K562 (cell line): ENCODE measurements around the gene POLR3A. TPM values are rescaled to one million over a fixed set of nuclear protein-coding genes. Genes with fewer than 3 reads are reported as not detected.

Source experiments
- BACH1 ChIP-seq: fragments of 200-800 bp; sonication (Bioruptor generic); IDR thresholded peaks from 2 replicates; pipeline ENCODE4 v1.6.1; 2016; ENCODE audit warnings: missing genetic modification characterization, missing compliant biosample characterization
- CHCHD3 ChIP-seq: fragments of 250-450 bp; sonication (Bioruptor Pico); IDR thresholded peaks from 2 replicates; pipeline ENCODE4 v2.1.2; 2022; ENCODE audit warnings: mild to moderate bottlenecking
- FOXK2 ChIP-seq, 2 experiments: fragments of 450-650 bp; IDR thresholded peaks in 1 of 2; conservative IDR thresholded peaks in 1 of 2; 2 replicates each; pipeline ENCODE4 v1.6.1; 2016; ENCODE audit warnings: low read depth in 2 of 2, mild to moderate bottlenecking in 1 of 2
- KDM5B ChIP-seq: fragments of 200-600 bp; sonication (generic); IDR thresholded peaks from 2 replicates; pipeline ENCODE4 v1.6.1; 2012; ENCODE audit warnings: low read depth, mild to moderate bottlenecking, moderate library complexity, low read length, control low read depth, inconsistent platforms; ENCODE audit not compliant: insufficient replicate concordance
- MEF2A ChIP-seq: IDR thresholded peaks from 2 replicates; pipeline ENCODE4 v1.6.1; 2011; ENCODE audit warnings: low read depth, mild to moderate bottlenecking, low read length, moderate library complexity; ENCODE audit not compliant: control insufficient read depth
- NELFE ChIP-seq: IDR thresholded peaks from 2 replicates; pipeline ENCODE4 v1.6.1; 2011; ENCODE audit warnings: mild to moderate bottlenecking; ENCODE audit not compliant: insufficient read depth, insufficient read length
- POLR2A ChIP-seq: fragments of 450-650 bp; conservative IDR thresholded peaks from 2 replicates; pipeline ENCODE4 v1.6.1; 2016
- PTTG1 ChIP-seq: fragments of 450-650 bp; IDR thresholded peaks from 2 replicates; pipeline ENCODE4 v1.6.1; 2016; ENCODE audit warnings: low read depth, mild to moderate bottlenecking, missing genetic modification characterization, missing compliant biosample characterization
- SMC3 ChIP-seq: conservative IDR thresholded peaks from 2 replicates; pipeline ENCODE4 v1.6.1; 2011; ENCODE audit warnings: low read depth, low read length, improper control_type of control experiment; ENCODE audit not compliant: insufficient read depth
- ZBTB1 ChIP-seq: sonication (generic); formaldehyde crosslinking; IDR thresholded peaks from 2 replicates; pipeline ENCODE4 v1.8.1; 2023; ENCODE audit warnings: missing genetic modification reagents, low read depth, mild to moderate bottlenecking, borderline replicate concordance
- ZNF134 ChIP-seq: fragments of 250-450 bp; sonication (Bioruptor Pico); conservative IDR thresholded peaks from 2 replicates; pipeline ENCODE4 v1.4.0; 2020
- ZNF217 ChIP-seq: sonication (generic); formaldehyde crosslinking; IDR thresholded peaks from 2 replicates; pipeline ENCODE4 v1.8.0; 2022; ENCODE audit warnings: mild to moderate bottlenecking, missing genetic modification reagents
- ZNF224 ChIP-seq: sonication (generic); formaldehyde crosslinking; IDR thresholded peaks from 2 replicates; pipeline ENCODE4 v1.8.0; 2022; ENCODE audit warnings: mild to moderate bottlenecking, missing genetic modification reagents
- polyA plus RNA-seq, 8 experiments: library from polyadenylated mRNA; depleted of rRNA in 4 of 8; stranded (reverse) in 5 of 8; unstranded in 3 of 8; fragments of >200 nt; fragmentation: Nextera tagmentation in 2 of 8; fragmentation: Illumina TruSeq in 1 of 8; extraction: Ambion mirVana in 2 of 8; extraction: Trizol in 1 of 8; gene quantifications; 2 replicates each; pipeline versions ENCODE4 v1.2.1 to v1.2.3, GENCODE V29; 2011 to 2014; ENCODE audit warnings: inconsistent platforms in 1 of 8, missing spikeins in 1 of 8
- total RNA-seq, 7 experiments: library from RNA; depleted of rRNA in 6 of 7; stranded (reverse); fragments of >200 nt in 6 of 7; fragmentation: Illumina TruSeq in 2 of 7; extraction: Trizol in 2 of 7; gene quantifications; 2 replicates each; pipeline versions ENCODE4 v1.2.1 to v1.2.3, GENCODE V29; 2011 to 2021; ENCODE audit warnings: low replicate concordance in 1 of 7
- TF ChIP-seq, protein P1 (sequence below), 2 experiments: fragments of 450-650 bp; IDR thresholded peaks; 2 replicates each; pipeline ENCODE4 v1.6.1; 2018; ENCODE audit warnings: mild to moderate bottlenecking in 2 of 2, low read depth in 1 of 2; ENCODE audit not compliant: partially characterized antibody in 2 of 2
- TF ChIP-seq, protein P2 (sequence below): fragments of 450-650 bp; IDR thresholded peaks from 2 replicates; pipeline ENCODE4 v1.6.1; 2016; ENCODE audit warnings: low read depth, mild to moderate bottlenecking, moderate library complexity
- TF ChIP-seq, protein P3 (sequence below), 2 experiments: fragments of 450-650 bp; conservative IDR thresholded peaks; 2 replicates each; pipeline ENCODE4 v1.6.1; 2017; ENCODE audit warnings: mild to moderate bottlenecking in 2 of 2, moderate library complexity in 2 of 2
- TF ChIP-seq, protein P4 (sequence below): fragments of 450-650 bp; formaldehyde crosslinking; IDR thresholded peaks from 2 replicates; pipeline ENCODE4 v1.4.0; 2020; ENCODE audit warnings: mild to moderate bottlenecking, moderate library complexity

Gene POLR3A
- total and polyA plus RNA-seq, 9 of the 15 experiments (the other 6 are each of a cell fraction or from before 2014, with no cell fraction given): 14.9 to 37.0 (median 26.7) TPM

DNA sequence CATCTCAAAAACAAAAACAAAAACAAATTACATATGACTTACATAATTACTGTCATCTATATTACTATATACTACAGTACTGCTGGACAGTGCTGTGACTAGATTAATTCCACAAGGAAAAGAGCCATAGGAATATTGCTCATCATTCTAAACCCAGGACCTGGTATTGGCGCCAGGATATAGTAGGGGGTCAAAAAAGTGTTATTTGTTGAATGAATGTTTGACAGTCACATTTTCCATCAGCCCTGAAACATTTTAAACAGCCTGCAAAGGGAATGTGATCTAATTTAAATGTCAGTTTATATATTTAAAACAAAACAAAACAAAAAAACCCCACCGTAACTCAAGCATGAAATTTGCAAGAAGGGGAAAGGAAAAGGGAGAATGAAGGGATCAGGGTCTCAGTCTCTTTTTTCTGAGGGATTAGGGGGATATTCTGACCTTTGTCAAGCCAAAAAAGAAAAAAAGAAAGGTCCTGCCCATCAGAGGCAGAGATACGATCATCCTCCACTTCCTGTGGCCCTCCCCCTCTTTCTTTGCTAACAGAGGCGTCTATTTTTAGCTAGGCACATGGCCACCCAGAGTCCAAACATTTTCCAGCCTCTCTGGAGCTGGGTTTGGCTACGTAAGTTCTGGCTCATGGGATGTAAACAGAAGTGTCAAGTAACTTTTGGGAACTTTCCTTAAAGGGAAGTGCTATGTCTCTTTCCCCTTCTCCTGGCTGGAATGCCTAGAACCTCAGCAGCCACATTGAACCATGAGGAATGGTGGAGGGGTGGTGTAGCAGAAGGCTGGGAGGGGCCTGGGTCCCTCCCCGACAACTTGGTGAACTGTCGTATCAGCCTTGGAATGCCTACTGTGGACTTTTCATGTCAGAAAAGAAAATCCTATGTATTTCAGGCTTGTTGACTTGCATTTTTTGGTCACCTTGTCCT, 58.2 kb downstream of the POLR3A start (continued):
- TF ChIP-seq, protein P1, sequence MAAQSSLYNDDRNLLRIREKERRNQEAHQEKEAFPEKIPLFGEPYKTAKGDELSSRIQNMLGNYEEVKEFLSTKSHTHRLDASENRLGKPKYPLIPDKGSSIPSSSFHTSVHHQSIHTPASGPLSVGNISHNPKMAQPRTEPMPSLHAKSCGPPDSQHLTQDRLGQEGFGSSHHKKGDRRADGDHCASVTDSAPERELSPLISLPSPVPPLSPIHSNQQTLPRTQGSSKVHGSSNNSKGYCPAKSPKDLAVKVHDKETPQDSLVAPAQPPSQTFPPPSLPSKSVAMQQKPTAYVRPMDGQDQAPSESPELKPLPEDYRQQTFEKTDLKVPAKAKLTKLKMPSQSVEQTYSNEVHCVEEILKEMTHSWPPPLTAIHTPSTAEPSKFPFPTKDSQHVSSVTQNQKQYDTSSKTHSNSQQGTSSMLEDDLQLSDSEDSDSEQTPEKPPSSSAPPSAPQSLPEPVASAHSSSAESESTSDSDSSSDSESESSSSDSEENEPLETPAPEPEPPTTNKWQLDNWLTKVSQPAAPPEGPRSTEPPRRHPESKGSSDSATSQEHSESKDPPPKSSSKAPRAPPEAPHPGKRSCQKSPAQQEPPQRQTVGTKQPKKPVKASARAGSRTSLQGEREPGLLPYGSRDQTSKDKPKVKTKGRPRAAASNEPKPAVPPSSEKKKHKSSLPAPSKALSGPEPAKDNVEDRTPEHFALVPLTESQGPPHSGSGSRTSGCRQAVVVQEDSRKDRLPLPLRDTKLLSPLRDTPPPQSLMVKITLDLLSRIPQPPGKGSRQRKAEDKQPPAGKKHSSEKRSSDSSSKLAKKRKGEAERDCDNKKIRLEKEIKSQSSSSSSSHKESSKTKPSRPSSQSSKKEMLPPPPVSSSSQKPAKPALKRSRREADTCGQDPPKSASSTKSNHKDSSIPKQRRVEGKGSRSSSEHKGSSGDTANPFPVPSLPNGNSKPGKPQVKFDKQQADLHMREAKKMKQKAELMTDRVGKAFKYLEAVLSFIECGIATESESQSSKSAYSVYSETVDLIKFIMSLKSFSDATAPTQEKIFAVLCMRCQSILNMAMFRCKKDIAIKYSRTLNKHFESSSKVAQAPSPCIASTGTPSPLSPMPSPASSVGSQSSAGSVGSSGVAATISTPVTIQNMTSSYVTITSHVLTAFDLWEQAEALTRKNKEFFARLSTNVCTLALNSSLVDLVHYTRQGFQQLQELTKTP (IDR thresholded peaks at IDR 0.05; ENCODE audit: low read depth in 1 of 2, partially characterized antibody in 2 of 2): peak in 1 of 2 experiments; percentile 69
- TF ChIP-seq, protein P2, sequence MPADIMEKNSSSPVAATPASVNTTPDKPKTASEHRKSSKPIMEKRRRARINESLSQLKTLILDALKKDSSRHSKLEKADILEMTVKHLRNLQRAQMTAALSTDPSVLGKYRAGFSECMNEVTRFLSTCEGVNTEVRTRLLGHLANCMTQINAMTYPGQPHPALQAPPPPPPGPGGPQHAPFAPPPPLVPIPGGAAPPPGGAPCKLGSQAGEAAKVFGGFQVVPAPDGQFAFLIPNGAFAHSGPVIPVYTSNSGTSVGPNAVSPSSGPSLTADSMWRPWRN: no peak
- TF ChIP-seq PTTG1 (tag): 0 out of 2 replicates have a peak, but pooled peaks have one; percentile 64
- TF ChIP-seq, protein P3, sequence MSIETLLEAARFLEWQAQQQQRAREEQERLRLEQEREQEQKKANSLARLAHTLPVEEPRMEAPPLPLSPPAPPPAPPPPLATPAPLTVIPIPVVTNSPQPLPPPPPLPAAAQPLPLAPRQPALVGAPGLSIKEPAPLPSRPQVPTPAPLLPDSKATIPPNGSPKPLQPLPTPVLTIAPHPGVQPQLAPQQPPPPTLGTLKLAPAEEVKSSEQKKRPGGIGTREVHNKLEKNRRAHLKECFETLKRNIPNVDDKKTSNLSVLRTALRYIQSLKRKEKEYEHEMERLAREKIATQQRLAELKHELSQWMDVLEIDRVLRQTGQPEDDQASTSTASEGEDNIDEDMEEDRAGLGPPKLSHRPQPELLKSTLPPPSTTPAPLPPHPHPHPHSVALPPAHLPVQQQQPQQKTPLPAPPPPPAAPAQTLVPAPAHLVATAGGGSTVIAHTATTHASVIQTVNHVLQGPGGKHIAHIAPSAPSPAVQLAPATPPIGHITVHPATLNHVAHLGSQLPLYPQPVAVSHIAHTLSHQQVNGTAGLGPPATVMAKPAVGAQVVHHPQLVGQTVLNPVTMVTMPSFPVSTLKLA (conservative IDR thresholded peaks at IDR 0.05): peak; percentile 94 to 96
- peak in 1 of 2 experiments; percentile 49; a peak in 2 of 4 replicates for TF ChIP-seq FOXK2 (conservative IDR thresholded peaks at IDR 0.05 in 1 of 2, IDR thresholded peaks at IDR 0.05 in 1 of 2; ENCODE audit: low read depth in 2 of 2)
- no peak for TF ChIP-seq SMC3
- TF ChIP-seq ZBTB1 (CRISPR knock-in tag): no peak
- TF ChIP-seq, protein P4, sequence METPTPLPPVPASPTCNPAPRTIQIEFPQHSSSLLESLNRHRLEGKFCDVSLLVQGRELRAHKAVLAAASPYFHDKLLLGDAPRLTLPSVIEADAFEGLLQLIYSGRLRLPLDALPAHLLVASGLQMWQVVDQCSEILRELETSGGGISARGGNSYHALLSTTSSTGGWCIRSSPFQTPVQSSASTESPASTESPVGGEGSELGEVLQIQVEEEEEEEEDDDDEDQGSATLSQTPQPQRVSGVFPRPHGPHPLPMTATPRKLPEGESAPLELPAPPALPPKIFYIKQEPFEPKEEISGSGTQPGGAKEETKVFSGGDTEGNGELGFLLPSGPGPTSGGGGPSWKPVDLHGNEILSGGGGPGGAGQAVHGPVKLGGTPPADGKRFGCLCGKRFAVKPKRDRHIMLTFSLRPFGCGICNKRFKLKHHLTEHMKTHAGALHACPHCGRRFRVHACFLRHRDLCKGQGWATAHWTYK (CRISPR knock-in tag): peak; percentile 75; the same call in 1 of the 2 replicates
- 0 out of 2 replicates have a peak, but pooled peaks have one; percentile 6 for TF ChIP-seq CHCHD3
- peak; percentile 88 for TF ChIP-seq BACH1 (tag)
- TF ChIP-seq ZNF217 (CRISPR knock-in tag): no peak
- peak; percentile 50 for TF ChIP-seq KDM5B
- TF ChIP-seq POLR2A: peak; percentile 76
- no peak for TF ChIP-seq NELFE
- TF ChIP-seq ZNF224 (CRISPR knock-in tag): 0 out of 2 replicates have a peak, but pooled peaks have one; percentile 45
- TF ChIP-seq ZNF134 (CRISPR knock-in tag): no peak
- TF ChIP-seq MEF2A: peak; percentile 99
